ENCODE results near the gene RFPL4AL1. TPM values are rescaled to one million over a fixed set of nuclear protein-coding genes. Genes with fewer than 3 reads are reported as not detected.
"Not testable (repeated sequence)": the region's sequence is repeated elsewhere in the genome, so short reads cannot be mapped to it uniquely, and the experiment has no call there.

The RFPL4AL1 gene
- not detected for total RNA-seq
- not detected for polyA plus RNA-seq

- FAIRE-seq, H3K27ac ChIP-seq, H3K27me3 ChIP-seq: not testable (repeated sequence)
These were observed at the start of gene RFPL4AL1 for GRCh38 chr19:55768818-55769217. RFPL4AL1 (plus strand) TSS chr19:55769118; CDS start chr19:55771805, 2,687 bp downstream.

GRCh38 chr19:55720214-55720746 lies 48.6 kb upstream of the RFPL4AL1 start:
- ATAC-seq (no peak), FAIRE-seq (no peak), DNase-seq (no peak)
- Histone ChIP-seq H3K9me3 (no peaks in the 10 kb centered on the region), H3K4me1 (no peaks in the 10 kb centered on the region), H3K27me3 (peaks cover 0 to 3% (median 0%) of the 10 kb centered on the region in 4 donors), H3K27ac (no peak overlapping the region), H3K36me3 (no peaks in the 10 kb centered on the region), H3K4me3 (no peak overlapping the region)
- TF ChIP-seq CTCF (IDR thresholded peaks at IDR 0.05) = no peak
- 59 to 74% methylated on average over 5 of the region's 5 CpGs for WGBS, 2 donors
- intact Hi-C loops (cut with DNase I) = no loop called here

More at GRCh38 chr19:55768818-55769217, at the start of gene RFPL4AL1:
- ATAC-seq; intact Hi-C loops (cut with DNase I); H3K9me3 ChIP-seq; H3K4me1 ChIP-seq; H3K4me3 ChIP-seq; DNase-seq; H3K36me3 ChIP-seq: not testable (repeated sequence)
- 74 to 88% methylated on average over 5 of the region's 6 CpGs for WGBS, 2 donors

- Histone ChIP-seq H3K4me1 (no peaks in the 10 kb centered on the region), H3K27me3 (peaks cover 0 to 3% (median 0%) of the 10 kb centered on the region in 4 donors), H3K9me3 (no peaks in the 10 kb centered on the region), H3K27ac (no peak overlapping the region), H3K36me3 (no peaks in the 10 kb centered on the region), H3K4me3 (no peak overlapping the region)
- 67 to 81% methylated on average over 3 of the region's 3 CpGs for WGBS, 2 donors
- intact Hi-C loops (cut with DNase I) = no loop called here
- no peak for FAIRE-seq
- ATAC-seq = no peak
- TF ChIP-seq CTCF (IDR thresholded peaks at IDR 0.05) = no peak
- no peak for DNase-seq
These were observed 48.1 kb upstream of the RFPL4AL1 start for GRCh38 chr19:55720801-55721200.

GRCh38 chr19:55723491-55723890 lies 45.4 kb upstream of the RFPL4AL1 start:
- 83 to 91% methylated on average over 8 of the region's 8 CpGs for WGBS, 2 donors
- no peak for TF ChIP-seq CTCF (IDR thresholded peaks at IDR 0.05)
- FAIRE-seq (no peak), DNase-seq (no peak), ATAC-seq (no peak)
- Histone ChIP-seq H3K27me3 (peaks cover 0 to 3% (median 0%) of the 10 kb centered on the region in 4 donors), H3K4me3 (no peak overlapping the region), H3K9me3 (no peaks in the 10 kb centered on the region), H3K27ac (no peak overlapping the region), H3K36me3 (no peaks in the 10 kb centered on the region), H3K4me1 (no peaks in the 10 kb centered on the region)
- intact Hi-C loops (cut with DNase I) = no loop called here

GRCh38 chr19:55730378-55730777 lies 38.5 kb upstream of the RFPL4AL1 start:
- not testable (repeated sequence) for H3K4me3 ChIP-seq, H3K27me3 ChIP-seq, FAIRE-seq

GRCh38 chr19:55738302-55738701 lies 30.6 kb upstream of the RFPL4AL1 start, which contains the start of gene NLRP9:
NLRP9 (minus strand) TSS chr19:55738402; CDS start chr19:55738374, 28 bp downstream.
- DNase-seq (no peak), ATAC-seq (no peak), FAIRE-seq (no peak)
- H3K36me3 ChIP-seq = no peaks in the 10 kb centered on the region
- intact Hi-C loops (cut with DNase I) = no loop called here
- 83 to 86% methylated on average over 3 of the region's 3 CpGs for WGBS, 2 donors
- no peaks in the 10 kb centered on the region for H3K9me3 ChIP-seq
- no peaks in the 10 kb centered on the region for H3K4me1 ChIP-seq
- no peak for TF ChIP-seq CTCF (IDR thresholded peaks at IDR 0.05)
- no peak within 1 kb of the TSS for H3K27ac ChIP-seq
- no peak within 1 kb of the TSS for H3K4me3 ChIP-seq
- no peaks in the 10 kb centered on the region for H3K27me3 ChIP-seq

More at GRCh38 chr19:55730378-55730777, 38.5 kb upstream of the RFPL4AL1 start:
- H3K4me1 ChIP-seq; intact Hi-C loops (cut with DNase I); H3K9me3 ChIP-seq; H3K27ac ChIP-seq; DNase-seq; H3K36me3 ChIP-seq; ATAC-seq: not testable (repeated sequence)
- 67 to 68% methylated on average over 2 of the region's 2 CpGs for WGBS, 2 donors
